HG03469 (cell line): ENCODE measurements around the gene IKZF2.

Source experiments
- ATAC-seq: cut with Tn5 transposase; IDR thresholded peaks from one replicate; pipeline ENCODE4 v1.9.1; 2021; ENCODE audit warnings: mild to moderate bottlenecking, moderate library complexity, moderate number of reproducible peaks; ENCODE audit not compliant: unreplicated experiment

IKZF2 gene

GRCh38 chr2:212962691-212963090, 188.7 kb downstream of the IKZF2 start:
- no peak for ATAC-seq

DNA sequence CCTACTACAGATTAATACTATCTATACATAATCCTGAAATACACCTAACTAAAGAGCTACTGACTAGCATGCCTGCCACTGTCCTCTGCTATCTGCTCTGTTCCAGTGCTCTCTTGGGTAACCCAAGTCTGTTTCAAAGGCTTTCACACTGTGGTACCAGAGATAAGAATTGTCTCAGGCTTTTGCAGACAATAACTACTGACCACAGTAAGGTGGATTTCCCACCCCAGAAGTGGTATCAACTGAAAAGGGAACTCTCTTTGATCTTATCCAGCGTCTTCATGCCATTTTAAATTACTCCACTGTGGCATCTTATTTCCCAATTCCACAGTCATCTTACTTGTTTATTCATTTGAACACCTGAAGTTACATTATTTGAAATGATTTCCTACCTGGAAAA, 190.2 kb downstream of the IKZF2 start:
- no peak for ATAC-seq

- ATAC-seq, result no peak
Observed at GRCh38 chr2:212960336-212960735, 191.1 kb downstream of the IKZF2 start.

DNA sequence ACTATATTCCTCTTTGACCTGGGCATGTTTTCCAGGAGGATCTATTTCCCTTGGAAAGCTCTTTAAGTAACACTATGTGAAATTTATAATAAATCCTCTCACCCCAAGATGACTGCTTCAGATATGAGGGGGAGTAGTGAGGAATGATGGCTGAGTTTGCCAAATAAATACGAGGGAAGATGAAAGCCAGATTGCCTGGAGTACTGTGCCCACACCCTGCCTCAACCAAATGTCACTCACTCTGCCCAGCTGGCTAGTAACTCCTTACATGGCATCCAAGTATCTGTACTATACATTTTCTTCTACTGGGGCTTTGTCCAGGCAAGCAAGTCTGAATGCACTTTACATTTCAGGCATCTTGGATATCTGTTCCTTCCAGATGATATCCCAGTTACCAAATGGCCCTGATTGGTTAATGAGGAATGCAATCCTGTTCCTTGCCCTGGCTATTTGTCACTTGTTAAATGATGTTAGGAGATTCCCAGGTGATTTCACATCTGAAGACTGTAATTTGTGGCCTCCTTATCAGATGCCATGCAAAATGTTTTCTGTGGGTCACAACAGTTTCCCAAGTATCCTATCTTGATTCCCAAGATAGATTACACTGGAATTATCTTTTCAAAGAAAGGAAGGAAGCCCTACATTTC, 191.8 kb downstream of the IKZF2 start:
- ATAC-seq, result no peak

- no peak for ATAC-seq
Observed at GRCh38 chr2:212958757-212959295, 192.6 kb downstream of the IKZF2 start.

DNA sequence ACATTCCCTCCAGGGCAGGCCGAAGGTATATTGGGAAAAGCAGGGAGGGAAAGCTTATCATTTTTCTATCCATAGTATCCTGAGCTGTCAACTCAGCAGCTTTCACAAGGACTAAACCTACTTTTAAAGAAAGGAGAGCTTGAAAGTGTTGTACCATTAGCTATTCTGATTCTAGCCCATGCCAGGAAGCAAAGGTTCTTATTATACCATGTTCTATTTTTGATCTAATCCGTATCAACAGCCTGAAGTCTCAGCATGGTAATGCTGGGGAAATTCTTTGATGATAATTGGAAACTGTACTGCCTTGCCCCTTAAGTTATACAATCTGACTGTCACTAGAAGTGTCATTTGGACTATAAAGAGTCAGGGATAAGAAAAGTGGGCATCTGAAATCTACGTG, 193.3 kb downstream of the IKZF2 start:
- no peak for ATAC-seq

DNA sequence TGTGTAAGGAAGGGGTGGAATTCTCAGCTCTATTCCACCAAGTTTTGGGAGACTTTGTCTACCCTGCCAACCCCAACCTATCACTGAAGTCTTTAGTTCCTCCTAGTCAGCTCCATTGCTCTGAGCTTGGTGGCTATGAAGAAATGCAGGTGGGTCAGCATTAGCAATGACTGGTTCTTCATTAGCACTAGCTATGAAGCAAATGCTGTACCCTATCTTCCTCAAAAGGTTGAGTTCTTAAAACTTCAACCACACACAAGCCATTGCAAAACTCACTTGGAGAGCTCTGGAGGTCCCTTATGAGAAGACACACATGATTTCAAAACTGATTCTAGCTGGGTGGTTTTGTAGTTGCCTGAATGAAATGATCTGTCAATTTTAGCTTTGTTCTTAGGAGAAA, 193.8 kb downstream of the IKZF2 start:
- no peak for ATAC-seq

DNA sequence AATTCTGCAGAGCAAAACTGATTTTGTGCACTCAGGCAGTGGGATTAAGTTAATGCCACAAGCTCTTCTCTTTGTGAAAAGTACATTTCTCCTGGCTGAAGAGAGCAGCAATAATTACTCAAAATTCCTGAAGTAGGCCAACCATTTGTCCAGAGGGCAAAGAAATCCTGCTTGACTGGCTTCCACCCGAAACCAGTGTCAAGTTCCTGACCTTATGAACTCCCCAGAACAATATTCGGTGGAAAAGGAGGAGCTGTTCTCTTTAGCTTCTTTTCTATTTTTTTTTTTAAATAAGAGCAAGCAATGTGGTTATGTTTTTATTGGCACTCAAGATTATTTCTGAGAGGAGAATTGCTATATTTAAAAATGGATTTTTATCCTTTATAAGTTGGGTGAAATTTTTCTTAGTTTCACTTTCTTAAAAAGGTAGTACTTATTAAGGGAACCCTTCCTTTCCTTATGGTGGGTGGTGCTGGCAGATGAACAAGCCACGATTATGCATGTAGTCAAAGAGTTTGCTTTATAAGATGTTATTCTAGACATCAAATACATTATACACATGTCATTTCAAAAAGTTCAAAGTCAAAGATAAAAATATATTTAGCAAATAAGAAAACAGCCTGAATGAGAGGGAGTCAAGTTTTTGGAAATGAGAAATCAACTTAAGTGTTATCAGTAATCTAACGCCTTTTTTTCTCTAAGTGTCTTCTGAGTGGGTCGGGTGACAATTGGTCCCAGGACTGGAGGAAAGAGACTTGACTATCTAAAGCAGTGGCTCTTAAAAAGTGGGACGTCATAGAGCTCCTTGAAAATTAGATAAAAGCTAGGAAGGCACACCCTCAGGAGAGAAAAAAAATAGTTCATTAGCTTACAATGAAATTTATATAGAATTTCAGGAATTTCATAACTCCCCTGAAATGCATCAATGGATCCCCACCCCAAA, 194.5 kb downstream of the IKZF2 start:
- no peak for ATAC-seq

GRCh38 chr2:212953170-212953920, 198.1 kb downstream of the IKZF2 start:
- no peak for ATAC-seq

- no peak for ATAC-seq
Observed at GRCh38 chr2:212949786-212950185, 201.6 kb downstream of the IKZF2 start.
